Amygdala (tissue), 56 donors: ENCODE data around the gene LY86.
A peak's percentile ranks its signal among the peaks of the same experiment; 100 is the strongest.

Experiments
- DNase-seq, 56 donors: peaks; one replicate each; lab custom pipeline; 2025; lab: John Stamatoyannopoulos, UW

The LY86 gene

GRCh38 chr6:6588064-6588923, at the start of gene LY86:
TSS of gene LY86 (plus strand) at chr6:6588720. CDS start at chr6:6588735, 15 bp downstream.
- DNase-seq, result peak in 9 of 56 donors; percentile 14 to 36 (median 24)

GRCh38 chr6:6539036-6539435, 49.5 kb upstream of the LY86 start:
- no peak for DNase-seq

GRCh38 chr6:6542357-6542756, 46.2 kb upstream of the LY86 start:
- DNase-seq, result no peak

GRCh38 chr6:6543181-6543879, 45.2 kb upstream of the LY86 start:
- peak in 3 of 56 donors; percentile 5 to 34 (median 25) for DNase-seq

- peak in 2 of 56 donors; percentile 12 to 15 for DNase-seq
These were observed 42.8 kb upstream of the LY86 start for GRCh38 chr6:6545616-6546317.

GRCh38 chr6:6546318-6547109, 42.0 kb upstream of the LY86 start:
- DNase-seq, result peak in 23 of 56 donors; percentile 12 to 75 (median 58)

- DNase-seq, result peak in 55 of 56 donors; percentile 39 to 94 (median 76)
These were observed 41.2 kb upstream of the LY86 start for GRCh38 chr6:6547110-6547879.

- DNase-seq, result peak in 12 of 56 donors; percentile 5 to 39 (median 25)
These were observed 32.3 kb upstream of the LY86 start for GRCh38 chr6:6556161-6556737.

GRCh38 chr6:6556738-6557503, 31.6 kb upstream of the LY86 start:
- DNase-seq, result peak in 9 of 56 donors; percentile 3 to 19 (median 14)

GRCh38 chr6:6557504-6557839, 31.0 kb upstream of the LY86 start:
- DNase-seq, result no peak

GRCh38 chr6:6557886-6558285, 30.6 kb upstream of the LY86 start:
- no peak for DNase-seq

- DNase-seq, result no peak
These were observed 28.4 kb upstream of the LY86 start for GRCh38 chr6:6559994-6560570.

GRCh38 chr6:6560909-6561308, 27.6 kb upstream of the LY86 start:
- DNase-seq, result no peak

GRCh38 chr6:6564154-6564553, 24.4 kb upstream of the LY86 start:
- DNase-seq, result no peak

- DNase-seq, result no peak
These were observed 23.5 kb upstream of the LY86 start for GRCh38 chr6:6565069-6565468.

- DNase-seq, result no peak
These were observed 23.0 kb upstream of the LY86 start for GRCh38 chr6:6565488-6565887.

GRCh38 chr6:6566766-6567165, 21.8 kb upstream of the LY86 start:
- no peak for DNase-seq
